NB4 (cell line): ENCODE data around the gene PRODH.

Experiments used
- MYC ChIP-seq: IDR thresholded peaks from 2 replicates; pipeline ENCODE4 v1.6.1; 2011; ENCODE audit warnings: low read depth, low read length
- POLR2A ChIP-seq: IDR thresholded peaks from 2 replicates; pipeline ENCODE4 v1.6.1; 2011; ENCODE audit warnings: mild to moderate bottlenecking; ENCODE audit not compliant: insufficient read length; ENCODE audit errors: extremely low read depth
- TF ChIP-seq, protein P1 (sequence below): IDR thresholded peaks from one replicate; pipeline ENCODE4 v1.5.1; 2012; ENCODE audit warnings: low read depth, low read length
- TF ChIP-seq, protein P2 (sequence below): IDR thresholded peaks from 2 replicates; pipeline ENCODE4 v1.6.1; 2011; ENCODE audit warnings: low read depth, low read length

DNA sequence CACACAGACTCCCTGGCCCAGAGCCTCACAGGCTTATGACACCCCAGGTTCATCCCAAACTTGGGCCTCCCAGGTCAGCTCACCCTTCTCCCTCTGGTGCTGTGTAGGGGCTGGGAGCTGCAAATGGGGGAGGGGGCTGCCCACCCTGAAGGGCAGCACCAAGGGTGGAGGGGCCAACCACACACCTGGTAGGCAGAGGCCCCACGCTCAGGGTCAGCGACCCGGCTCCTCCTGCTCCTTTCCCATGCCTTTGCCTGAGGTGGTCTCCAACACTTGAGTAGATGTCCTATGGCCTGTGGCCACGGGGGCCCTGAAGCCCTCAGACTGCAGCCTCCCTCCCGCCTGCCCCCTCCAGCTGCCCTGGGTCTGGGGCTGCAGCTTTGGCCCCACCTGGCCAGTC lies 26.5 kb downstream of the PRODH start:
- TF ChIP-seq, protein P1, sequence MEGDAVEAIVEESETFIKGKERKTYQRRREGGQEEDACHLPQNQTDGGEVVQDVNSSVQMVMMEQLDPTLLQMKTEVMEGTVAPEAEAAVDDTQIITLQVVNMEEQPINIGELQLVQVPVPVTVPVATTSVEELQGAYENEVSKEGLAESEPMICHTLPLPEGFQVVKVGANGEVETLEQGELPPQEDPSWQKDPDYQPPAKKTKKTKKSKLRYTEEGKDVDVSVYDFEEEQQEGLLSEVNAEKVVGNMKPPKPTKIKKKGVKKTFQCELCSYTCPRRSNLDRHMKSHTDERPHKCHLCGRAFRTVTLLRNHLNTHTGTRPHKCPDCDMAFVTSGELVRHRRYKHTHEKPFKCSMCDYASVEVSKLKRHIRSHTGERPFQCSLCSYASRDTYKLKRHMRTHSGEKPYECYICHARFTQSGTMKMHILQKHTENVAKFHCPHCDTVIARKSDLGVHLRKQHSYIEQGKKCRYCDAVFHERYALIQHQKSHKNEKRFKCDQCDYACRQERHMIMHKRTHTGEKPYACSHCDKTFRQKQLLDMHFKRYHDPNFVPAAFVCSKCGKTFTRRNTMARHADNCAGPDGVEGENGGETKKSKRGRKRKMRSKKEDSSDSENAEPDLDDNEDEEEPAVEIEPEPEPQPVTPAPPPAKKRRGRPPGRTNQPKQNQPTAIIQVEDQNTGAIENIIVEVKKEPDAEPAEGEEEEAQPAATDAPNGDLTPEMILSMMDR: no peak
- no peak for TF ChIP-seq POLR2A
- TF ChIP-seq, protein P2, sequence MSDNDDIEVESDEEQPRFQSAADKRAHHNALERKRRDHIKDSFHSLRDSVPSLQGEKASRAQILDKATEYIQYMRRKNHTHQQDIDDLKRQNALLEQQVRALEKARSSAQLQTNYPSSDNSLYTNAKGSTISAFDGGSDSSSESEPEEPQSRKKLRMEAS: no peak
- no peak for TF ChIP-seq MYC
